Calu3 (cell line): ENCODE measurements around the gene SLC16A13. TPM values are rescaled to one million over a fixed set of nuclear protein-coding genes. Genes with fewer than 3 reads are reported as not detected.

ENCODE experiments used
- BruUV-seq: library from RNA; stranded (reverse); fragments of 400-500 nt; replicated peaks from 2 replicates; lab custom pipeline; 2021; lab: Mats Ljungman, UMichigan
- CTCF ChIA-PET: fragments of 300-600 bp; sonication (Branson Sonifier 250); formaldehyde crosslinking; loops from one replicate; lab custom pipeline; 2022; ENCODE audit warnings: antibody characterized with exemption; lab: Charles Lee
- DNase-seq: peaks from one replicate; pipeline ENCODE4 v3.0.0; 2022
- H3K27ac Mint-ChIP-seq: one replicate; pipeline ENCODE4 v1.8.0; 2022; ENCODE audit warnings: mixed read lengths; ENCODE audit not compliant: unreplicated experiment
- H3K27me3 Mint-ChIP-seq: one replicate; pipeline ENCODE4 v1.8.0; 2022; ENCODE audit warnings: mixed read lengths; ENCODE audit not compliant: unreplicated experiment
- H3K36me3 Mint-ChIP-seq: one replicate; pipeline ENCODE4 v1.8.0; 2022; ENCODE audit warnings: mild to moderate bottlenecking, moderate library complexity, mixed read lengths; ENCODE audit not compliant: insufficient read depth, unreplicated experiment
- H3K4me1 Mint-ChIP-seq: one replicate; pipeline ENCODE4 v1.8.0; 2022; ENCODE audit warnings: mild to moderate bottlenecking, low read depth, mixed read lengths; ENCODE audit not compliant: unreplicated experiment
- H3K4me3 Mint-ChIP-seq: one replicate; pipeline ENCODE4 v1.8.0; 2022; ENCODE audit warnings: mild to moderate bottlenecking, low read depth, moderate library complexity, mixed read lengths; ENCODE audit not compliant: unreplicated experiment
- H3K9me3 Mint-ChIP-seq: one replicate; pipeline ENCODE4 v1.8.0; 2022; ENCODE audit warnings: low read depth, mixed read lengths; ENCODE audit not compliant: unreplicated experiment
- CTCF ChIP-seq: fragments of 200-600 bp; IDR thresholded peaks from one replicate; pipeline ENCODE4 v1.8.0; 2022; ENCODE audit warnings: antibody characterized with exemption; ENCODE audit not compliant: unreplicated experiment
- intact Hi-C: fragments of 100-400 bp; cut with micrococcal nuclease; formaldehyde crosslinking; loops from one replicate; pipeline ENCODE4 v1.10.0; 2022; ENCODE audit not compliant: unreplicated experiment
- total RNA-seq: library from RNA; stranded (reverse); gene quantifications from 2 replicates; pipeline ENCODE4 v1.2.3, GENCODE V29; 2022

The SLC16A13 gene
- total RNA-seq, 1 experiment from 2014 or later: 11.6 TPM

GRCh38 chr17:6997171-6997570 lies 38.6 kb upstream of the SLC16A13 start:
- intact Hi-C loops: no loop called here
- Mint-ChIP-seq H3K9me3 (no peaks in the 10 kb centered on the region), H3K27ac (no peak overlapping the region), H3K27me3 (no peaks in the 10 kb centered on the region), H3K4me1 (peaks cover 7% of the 10 kb centered on the region), H3K36me3 (peaks cover 14% of the 10 kb centered on the region), H3K4me3 (no peak overlapping the region)
- DNase-seq: no peak
- no TSS peak for BruUV-seq
- CTCF ChIA-PET: interaction anchor here (0.7 kb wide), 1 partner anchor 86 kb away, joined by 5 read pairs; no protein-coding TSS in a partner anchor
- TF ChIP-seq CTCF: no peak

- CTCF ChIA-PET: interaction anchor here (0.5 kb wide), 1 partner anchor 1463 kb away, joined by 7 read pairs; no protein-coding TSS in a partner anchor
- intact Hi-C loops: no loop called here
- no TSS peak for BruUV-seq
- Mint-ChIP-seq H3K9me3 (no peaks in the 10 kb centered on the region), H3K36me3 (peaks cover 14% of the 10 kb centered on the region), H3K4me3 (no peak overlapping the region), H3K27me3 (no peaks in the 10 kb centered on the region), H3K27ac (no peak overlapping the region), H3K4me1 (peaks cover 7% of the 10 kb centered on the region)
- no peak for DNase-seq
- no peak for TF ChIP-seq CTCF
Observed at GRCh38 chr17:6998855-6999508, 36.8 kb upstream of the SLC16A13 start.

- BruUV-seq: no TSS peak
- CTCF ChIA-PET: no interaction called here
- peak; percentile 24 for DNase-seq
- intact Hi-C loops: no loop called here
- Mint-ChIP-seq H3K36me3 (peaks cover 9% of the 10 kb centered on the region), H3K4me1 (peaks cover 7% of the 10 kb centered on the region), H3K4me3 (no peak overlapping the region), H3K27ac (peak overlapping the region; percentile 29), H3K9me3 (no peaks in the 10 kb centered on the region), H3K27me3 (no peaks in the 10 kb centered on the region)
- peak; percentile 12 for TF ChIP-seq CTCF
Observed at GRCh38 chr17:7001318-7001961, 34.4 kb upstream of the SLC16A13 start.

GRCh38 chr17:7002288-7003047 lies 33.3 kb upstream of the SLC16A13 start:
- Mint-ChIP-seq H3K9me3 (no peaks in the 10 kb centered on the region), H3K4me3 (no peak overlapping the region), H3K4me1 (no peaks in the 10 kb centered on the region), H3K36me3 (peaks cover 12% of the 10 kb centered on the region), H3K27ac (no peak overlapping the region), H3K27me3 (no peaks in the 10 kb centered on the region)
- intact Hi-C loops: no loop called here
- no peak for TF ChIP-seq CTCF
- CTCF ChIA-PET: no interaction called here
- no peak for DNase-seq
- no TSS peak for BruUV-seq
